NB4 (cell line): ENCODE data around the gene ARID1B.

ENCODE experiments used
- CTCF ChIP-seq: IDR thresholded peaks from one replicate; pipeline ENCODE4 v1.5.1; 2012; ENCODE audit warnings: low read depth, low read length
- POLR2A ChIP-seq: IDR thresholded peaks from 2 replicates; pipeline ENCODE4 v1.6.1; 2011; ENCODE audit warnings: mild to moderate bottlenecking; ENCODE audit not compliant: insufficient read length; ENCODE audit errors: extremely low read depth

GRCh38 chr6:157090736-157091135, 313.6 kb downstream of the ARID1B start:
- TF ChIP-seq POLR2A: no peak
- TF ChIP-seq CTCF: no peak
